Chondrocyte (in vitro differentiated cells): ENCODE results near the gene RBP4. TPM values are rescaled to one million over a fixed set of nuclear protein-coding genes. Genes with fewer than 3 reads are reported as not detected.
A peak's percentile ranks its signal among the peaks of the same experiment; 100 is the strongest.

ENCODE experiments used
- DNase-seq: peaks from one replicate; pipeline ENCODE4 v3.0.0; 2021; ENCODE audit warnings: mixed read lengths, low spot score
- H3K27ac Mint-ChIP-seq: one replicate; pipeline ENCODE4 v1.8.0; 2021; ENCODE audit warnings: mild to moderate bottlenecking, moderate library complexity, mixed read lengths; ENCODE audit not compliant: unreplicated experiment
- H3K27me3 Mint-ChIP-seq: 2 replicates; pipeline ENCODE4 v1.8.0; 2021; ENCODE audit warnings: low read depth, mixed read lengths
- H3K36me3 Mint-ChIP-seq: 2 replicates; pipeline ENCODE4 v1.8.0; 2021; ENCODE audit warnings: low read depth, mixed read lengths
- H3K4me1 Mint-ChIP-seq: 2 replicates; pipeline ENCODE4 v1.8.0; 2021; ENCODE audit warnings: low read depth, mild to moderate bottlenecking, mixed read lengths
- H3K4me3 Mint-ChIP-seq: one replicate; pipeline ENCODE4 v1.8.0; 2021; ENCODE audit warnings: mild to moderate bottlenecking, moderate library complexity, mixed read lengths; ENCODE audit not compliant: unreplicated experiment
- H3K9me3 Mint-ChIP-seq: 2 replicates; pipeline ENCODE4 v1.8.0; 2021; ENCODE audit warnings: low read depth, mixed read lengths
- total RNA-seq: library from RNA; stranded (reverse); gene quantifications from 3 replicates; pipeline ENCODE4 v1.2.1, GENCODE V29; 2021
- TF ChIP-seq, protein P1 (sequence below): fragments of 200-600 bp; sonication (generic); IDR thresholded peaks from 2 replicates; pipeline ENCODE4 v1.5.0; 2021; ENCODE audit warnings: antibody characterized with exemption, mild to moderate bottlenecking, moderate library complexity

The RBP4 gene
- total RNA-seq, 1 donor from 2014 or later: 30.1 TPM

DNA sequence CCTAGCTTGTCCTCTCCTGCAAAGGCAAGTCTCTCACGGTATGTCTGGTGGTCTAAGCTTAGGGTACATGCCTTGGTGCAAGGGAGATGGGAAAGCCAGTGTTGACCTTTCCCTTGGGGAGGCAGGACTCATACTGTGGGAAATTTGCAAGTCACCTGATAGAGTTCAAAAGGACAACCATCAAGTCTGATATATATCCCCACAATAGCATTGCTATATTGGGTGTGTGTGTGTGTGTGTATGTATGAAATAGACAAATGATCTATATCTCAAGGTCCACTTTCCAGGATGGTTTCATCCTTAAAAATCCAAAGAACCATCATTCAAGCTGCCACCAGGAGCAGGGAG is 46.7 kb downstream of the RBP4 start:
- peaks cover 8% of the 10 kb centered on the region for H3K4me1 Mint-ChIP-seq

DNA sequence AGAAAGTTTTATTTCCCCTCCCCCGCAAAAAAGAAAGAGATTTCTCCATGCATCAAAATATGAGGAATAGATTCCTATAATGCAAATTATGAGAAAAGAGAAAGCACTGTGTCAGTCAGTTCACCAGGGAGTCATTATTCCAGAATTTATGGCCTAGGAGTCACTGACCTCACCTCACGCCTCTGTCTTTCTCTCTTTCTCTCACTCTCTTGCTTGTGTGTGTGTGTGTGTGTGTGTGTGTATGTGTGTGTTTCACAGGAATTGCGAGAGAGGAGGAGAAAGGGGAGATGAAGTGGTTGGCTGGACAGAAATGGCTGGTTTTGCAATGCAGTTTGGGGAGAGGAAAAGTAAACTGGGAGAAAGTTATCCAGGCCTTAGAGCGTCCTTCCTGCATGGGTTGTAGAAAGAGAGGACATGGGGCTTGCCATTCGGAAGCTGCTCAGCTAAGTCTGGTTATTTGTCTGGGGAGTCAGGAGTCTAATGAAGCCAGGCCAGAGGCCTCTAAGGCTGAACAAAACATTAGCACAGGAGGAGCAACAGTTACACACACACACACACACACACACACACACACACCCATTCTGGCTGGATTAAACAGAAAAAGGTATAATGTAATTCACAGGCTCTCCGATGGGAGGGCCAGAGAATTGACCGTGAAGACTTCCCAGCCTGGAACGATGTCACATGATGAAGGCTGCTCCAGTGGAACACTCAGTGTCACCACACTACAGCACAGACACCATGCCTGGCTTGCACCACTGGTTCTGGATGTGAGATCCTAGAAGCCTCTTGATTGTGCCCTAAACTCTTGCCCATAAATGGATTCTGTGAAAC is 47.3 kb downstream of the RBP4 start:
- Mint-ChIP-seq H3K9me3 (no peaks in the 10 kb centered on the region), H3K36me3 (no peaks in the 10 kb centered on the region), H3K4me1 (peaks cover 13% of the 10 kb centered on the region), H3K27me3 (no peaks in the 10 kb centered on the region), H3K4me3 (no peak overlapping the region), H3K27ac (no peak overlapping the region)
- TF ChIP-seq, protein P1, sequence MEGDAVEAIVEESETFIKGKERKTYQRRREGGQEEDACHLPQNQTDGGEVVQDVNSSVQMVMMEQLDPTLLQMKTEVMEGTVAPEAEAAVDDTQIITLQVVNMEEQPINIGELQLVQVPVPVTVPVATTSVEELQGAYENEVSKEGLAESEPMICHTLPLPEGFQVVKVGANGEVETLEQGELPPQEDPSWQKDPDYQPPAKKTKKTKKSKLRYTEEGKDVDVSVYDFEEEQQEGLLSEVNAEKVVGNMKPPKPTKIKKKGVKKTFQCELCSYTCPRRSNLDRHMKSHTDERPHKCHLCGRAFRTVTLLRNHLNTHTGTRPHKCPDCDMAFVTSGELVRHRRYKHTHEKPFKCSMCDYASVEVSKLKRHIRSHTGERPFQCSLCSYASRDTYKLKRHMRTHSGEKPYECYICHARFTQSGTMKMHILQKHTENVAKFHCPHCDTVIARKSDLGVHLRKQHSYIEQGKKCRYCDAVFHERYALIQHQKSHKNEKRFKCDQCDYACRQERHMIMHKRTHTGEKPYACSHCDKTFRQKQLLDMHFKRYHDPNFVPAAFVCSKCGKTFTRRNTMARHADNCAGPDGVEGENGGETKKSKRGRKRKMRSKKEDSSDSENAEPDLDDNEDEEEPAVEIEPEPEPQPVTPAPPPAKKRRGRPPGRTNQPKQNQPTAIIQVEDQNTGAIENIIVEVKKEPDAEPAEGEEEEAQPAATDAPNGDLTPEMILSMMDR: no peak
- DNase-seq: no peak

More for the DNA sequence above, 46.7 kb downstream of the RBP4 start:
- H3K4me3 Mint-ChIP-seq: no peak overlapping the region
- no peak for DNase-seq
- TF ChIP-seq, protein P1: no peak
- H3K9me3 Mint-ChIP-seq: no peaks in the 10 kb centered on the region
- H3K27me3 Mint-ChIP-seq: no peaks in the 10 kb centered on the region
- no peaks in the 10 kb centered on the region for H3K36me3 Mint-ChIP-seq
- no peak overlapping the region for H3K27ac Mint-ChIP-seq

DNA sequence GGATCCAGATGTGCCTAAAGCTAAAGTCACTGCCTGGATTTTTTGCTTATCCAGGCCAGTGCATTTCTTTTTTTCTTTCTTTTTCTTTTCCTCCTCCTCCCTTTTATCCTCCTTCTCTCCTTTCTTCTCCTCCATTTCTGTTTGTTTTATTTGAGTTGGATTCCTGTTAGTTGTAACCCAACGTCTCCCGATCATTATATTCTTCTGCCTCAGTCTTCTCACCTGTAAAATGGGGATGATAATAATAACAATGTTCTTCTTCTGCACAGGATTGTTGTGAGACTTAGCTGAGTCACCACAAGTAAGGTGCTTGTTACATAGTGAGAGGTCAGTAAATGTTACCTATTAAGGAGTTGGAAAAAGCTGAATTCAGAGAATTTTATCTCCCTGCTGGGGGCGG is 48.3 kb downstream of the RBP4 start:
- H3K36me3 Mint-ChIP-seq: no peaks in the 10 kb centered on the region
- H3K4me3 Mint-ChIP-seq: no peak overlapping the region
- TF ChIP-seq, protein P1: no peak
- no peaks in the 10 kb centered on the region for H3K9me3 Mint-ChIP-seq
- H3K4me1 Mint-ChIP-seq: peaks cover 19% of the 10 kb centered on the region
- H3K27me3 Mint-ChIP-seq: no peaks in the 10 kb centered on the region
- no peak for DNase-seq
- H3K27ac Mint-ChIP-seq: no peak overlapping the region

DNA sequence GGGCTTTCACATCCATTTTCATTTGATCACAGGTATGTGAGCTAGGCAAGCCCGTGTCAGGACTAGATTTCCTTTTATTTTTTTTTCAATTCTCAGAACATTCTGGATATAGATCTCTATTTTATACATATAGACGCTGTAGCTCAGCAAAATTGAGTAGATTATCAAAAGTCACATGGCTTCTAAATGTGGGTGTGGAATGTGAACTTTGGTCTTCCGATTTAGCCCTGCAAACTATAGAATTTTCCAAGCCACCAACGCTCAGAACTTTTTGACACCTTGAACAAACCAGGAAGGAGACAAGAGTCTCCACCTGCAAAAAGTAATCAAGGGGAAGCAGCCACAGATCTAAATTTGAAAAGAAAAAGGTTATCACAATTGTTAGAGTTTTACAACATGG is 50.4 kb downstream of the RBP4 start:
- Mint-ChIP-seq H3K4me1 (peaks cover 19% of the 10 kb centered on the region), H3K27me3 (no peaks in the 10 kb centered on the region), H3K36me3 (no peaks in the 10 kb centered on the region), H3K9me3 (no peaks in the 10 kb centered on the region), H3K4me3 (no peak overlapping the region), H3K27ac (no peak overlapping the region)
- TF ChIP-seq, protein P1: no peak
- DNase-seq: no peak

DNA sequence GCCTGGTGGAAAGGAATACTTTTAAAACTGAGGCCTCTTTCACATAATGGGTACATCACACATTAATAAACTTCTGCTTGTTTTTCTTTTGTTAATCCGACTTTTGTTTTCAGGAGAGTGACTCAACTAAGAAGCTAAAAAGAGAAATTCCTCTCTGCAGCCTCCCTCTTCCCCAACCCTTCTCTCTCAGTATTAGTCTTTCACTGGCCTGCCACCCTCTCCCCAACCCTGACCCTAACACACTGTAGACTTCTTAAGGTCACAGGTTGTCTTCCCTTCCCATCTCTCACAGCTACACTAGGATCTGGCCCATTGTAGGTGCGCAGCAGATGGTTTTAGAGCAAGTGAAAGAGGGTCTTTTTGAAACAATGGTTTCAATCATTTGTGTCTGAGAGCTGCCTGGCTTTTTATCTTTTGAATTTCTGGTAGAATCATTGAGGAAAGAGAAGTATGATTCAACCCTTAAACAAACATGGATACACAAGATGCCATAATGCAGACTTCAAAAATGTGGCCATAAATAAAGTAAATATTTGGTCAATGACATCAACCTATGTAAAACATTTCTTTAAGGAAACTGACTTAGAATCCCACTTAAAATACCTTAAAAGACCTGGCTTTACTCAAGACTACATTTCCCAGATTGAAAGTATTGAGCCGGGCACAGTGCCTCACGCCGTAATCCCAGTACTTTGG is 52.5 kb downstream of the RBP4 start:
- H3K9me3 Mint-ChIP-seq: no peaks in the 10 kb centered on the region
- H3K27ac Mint-ChIP-seq: peak overlapping the region; percentile 82
- no peaks in the 10 kb centered on the region for H3K27me3 Mint-ChIP-seq
- H3K4me3 Mint-ChIP-seq: no peak overlapping the region
- no peak for DNase-seq
- TF ChIP-seq, protein P1: no peak
- peaks cover 10% of the 10 kb centered on the region for H3K4me1 Mint-ChIP-seq
- H3K36me3 Mint-ChIP-seq: no peaks in the 10 kb centered on the region
